Naive thymus-derived CD4-positive, alpha-beta T cell (primary cell): ENCODE data around the gene ACBD6. TPM values are rescaled to one million over a fixed set of nuclear protein-coding genes. Genes with fewer than 3 reads are reported as not detected.
A peak's percentile ranks its signal among the peaks of the same experiment; 100 is the strongest.

Source experiments
- ATAC-seq: fragments of 150-1000 bp; cut with Tn5 transposase; 2 replicates; pipeline ENCODE4 v1.10.0; 2021; ENCODE audit warnings: mild to moderate bottlenecking, moderate library complexity
- CTCF ChIA-PET: fragments of 350-600 bp; sonication (Branson Sonifier 250); formaldehyde crosslinking; loops from one replicate; lab custom pipeline; 2021; ENCODE audit warnings: antibody characterized with exemption; lab: Charles Lee
- POLR2A ChIA-PET: fragments of 350-600 bp; sonication (Branson Sonifier 250); formaldehyde crosslinking; loops from one replicate; lab custom pipeline; 2021; ENCODE audit warnings: antibody characterized with exemption, inconsistent platforms; lab: Charles Lee
- DNase-seq, 9 donors: peaks; one replicate each; pipeline versions ENCODE4 v3.0.0 to v3.0.0-alpha.2; 2020 to 2022; ENCODE audit warnings: mixed read lengths in 1 of 9
- H3K27ac ChIP-seq: one replicate; pipeline ENCODE4 v1.7.0; 2013; ENCODE audit warnings: mild to moderate bottlenecking, low read depth, low read length, moderate library complexity
- H3K27me3 ChIP-seq, 2 donors: one replicate each; pipeline ENCODE4 v1.7.0; 2013; ENCODE audit warnings: low read length in 2 of 2, mild to moderate bottlenecking in 2 of 2, moderate library complexity in 2 of 2; ENCODE audit not compliant: control insufficient read depth in 2 of 2, insufficient read depth in 2 of 2
- H3K36me3 ChIP-seq, 3 experiments: 1 replicate in 2 of 3; 2 replicates in 1 of 3; pipeline ENCODE4 v1.7.0; 2013; ENCODE audit warnings: low read length in 3 of 3, mild to moderate bottlenecking in 3 of 3, moderate library complexity in 1 of 3; ENCODE audit not compliant: insufficient read depth in 3 of 3, control insufficient read depth in 2 of 3
- H3K4me1 ChIP-seq, 2 donors: one replicate each; pipeline ENCODE4 v1.7.0; 2013; ENCODE audit warnings: low read length in 2 of 2, mild to moderate bottlenecking in 2 of 2, moderate library complexity in 1 of 2; ENCODE audit not compliant: control insufficient read depth in 2 of 2, insufficient read depth in 2 of 2
- H3K4me3 ChIP-seq: 2 replicates; pipeline ENCODE4 v1.7.0; 2013; ENCODE audit warnings: mild to moderate bottlenecking, low read length
- H3K9me3 ChIP-seq, 3 experiments: 1 replicate in 2 of 3; 2 replicates in 1 of 3; pipeline ENCODE4 v1.7.0; 2013; ENCODE audit warnings: low read length in 3 of 3; ENCODE audit not compliant: control insufficient read depth in 2 of 3
- H3K27ac Mint-ChIP-seq, 9 donors: one replicate each; pipeline ENCODE4 v1.8.0; 2020 to 2022; ENCODE audit warnings: mixed read lengths in 9 of 9, mild to moderate bottlenecking in 8 of 9, moderate library complexity in 5 of 9, inconsistent platforms in 2 of 9
- H3K27me3 Mint-ChIP-seq, 5 donors: one replicate each; pipeline ENCODE4 v1.8.0; 2021 to 2022; ENCODE audit warnings: mixed read lengths in 5 of 5, mild to moderate bottlenecking in 1 of 5
- H3K36me3 Mint-ChIP-seq, 5 donors: one replicate each; pipeline ENCODE4 v1.8.0; 2020 to 2022; ENCODE audit warnings: mixed read lengths in 5 of 5, mild to moderate bottlenecking in 3 of 5, inconsistent platforms in 1 of 5
- H3K4me1 Mint-ChIP-seq, 7 donors: one replicate each; pipeline ENCODE4 v1.8.0; 2020 to 2022; ENCODE audit warnings: mixed read lengths in 7 of 7, mild to moderate bottlenecking in 3 of 7, inconsistent platforms in 1 of 7
- H3K4me3 Mint-ChIP-seq, 10 donors: one replicate each; pipeline ENCODE4 v1.8.0; 2020 to 2022; ENCODE audit warnings: mild to moderate bottlenecking in 10 of 10, mixed read lengths in 10 of 10, moderate library complexity in 6 of 10, inconsistent platforms in 2 of 10
- H3K9me3 Mint-ChIP-seq, 11 donors: one replicate each; pipeline ENCODE4 v1.8.0; 2020 to 2022; ENCODE audit warnings: mixed read lengths in 11 of 11, mild to moderate bottlenecking in 4 of 11, inconsistent platforms in 1 of 11, moderate library complexity in 1 of 11
- intact Hi-C, 2 donors: fragments of 100-400 bp; cut with micrococcal nuclease; formaldehyde crosslinking; loops; one replicate each; pipeline ENCODE4 v1.15.1; 2023
- polyA plus RNA-seq, 2 donors: library from polyadenylated mRNA; unstranded; fragments of 300-500 nt; fragmentation: Illumina TruSeq; gene quantifications; one replicate each; pipeline ENCODE4 v1.2.3, GENCODE V29; 2021
- total RNA-seq, 6 experiments: library from RNA in 5 of 6; stranded (reverse) in 5 of 6; gene quantifications; 1 replicate in 5 of 6; 2 replicates in 1 of 6; pipeline ENCODE4 v1.2.3 and lab custom pipeline; 2021 to 2026

ACBD6 gene
- total and polyA plus RNA-seq, 7 experiments from 2014 or later: 44.2 to 75.7 (median 47.3) TPM

GRCh38 chr1:180369061-180369460 lies 133.3 kb downstream of the ACBD6 start:
- Histone ChIP-seq H3K4me3 (no peak overlapping the region), H3K36me3 (no peaks in the 10 kb centered on the region), H3K9me3 (no peaks in the 10 kb centered on the region), H3K27ac (no peak overlapping the region), H3K27me3 (no peaks in the 10 kb centered on the region), H3K4me1 (no peaks in the 10 kb centered on the region)
- H3K36me3 Mint-ChIP-seq: peaks cover 0 to 44% (median 20%) of the 10 kb centered on the region in 5 donors
- peaks cover 0 to 2% (median 0%) of the 10 kb centered on the region in 11 donors for H3K9me3 Mint-ChIP-seq
- ChIA-PET POLR2A (no interaction called here), CTCF (no interaction called here)
- H3K4me1 Mint-ChIP-seq: peaks cover 0 to 24% (median 11%) of the 10 kb centered on the region in 7 donors
- ATAC-seq (no peak), DNase-seq (no peak)
- H3K27ac Mint-ChIP-seq: no peak overlapping the region
- H3K4me3 Mint-ChIP-seq: no peak overlapping the region
- no peaks in the 10 kb centered on the region for H3K27me3 Mint-ChIP-seq
- intact Hi-C loops: loop anchor here in 1 of 2 donors (10.0 kb wide), 1 partner anchor 116 kb away; no protein-coding TSS in a partner anchor

DNA sequence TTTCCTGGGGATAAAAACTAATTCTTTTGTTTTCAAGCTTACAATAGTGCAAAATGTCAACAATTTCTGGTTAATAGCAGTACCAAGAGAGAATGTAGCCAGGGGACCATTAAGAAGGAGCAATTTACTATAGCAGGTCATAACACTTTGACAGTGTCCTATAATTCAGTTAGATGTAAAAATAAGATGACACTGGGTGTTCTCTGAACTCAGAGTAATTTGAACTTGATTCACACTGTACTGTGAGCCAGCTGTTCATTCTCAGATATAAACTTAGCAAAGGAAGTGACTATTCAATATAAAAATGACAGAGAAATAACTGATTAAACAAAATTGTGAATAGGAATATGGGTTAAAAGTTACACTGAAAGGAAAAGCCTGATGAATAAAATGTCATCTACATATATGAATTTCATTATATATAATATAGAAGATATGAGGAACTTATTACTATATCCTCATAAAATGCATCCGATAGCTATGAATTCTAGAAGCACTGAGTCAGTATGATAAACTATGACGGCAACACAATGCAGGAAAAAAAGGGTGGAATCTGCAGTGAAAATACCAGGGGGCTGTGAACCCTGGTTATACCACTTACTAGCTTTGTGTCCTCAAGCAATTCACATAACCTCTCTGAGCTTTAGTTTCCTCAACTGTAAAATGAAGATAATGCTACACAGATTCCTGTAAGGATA lies 135.9 kb downstream of the ACBD6 start:
- intact Hi-C loops: loop anchor here in 1 of 2 donors (10.0 kb wide), 1 partner anchor 118 kb away; no protein-coding TSS in a partner anchor
- DNase-seq: no peak
- no peak overlapping the region for H3K27ac ChIP-seq
- Mint-ChIP-seq H3K4me3 (no peak overlapping the region), H3K36me3 (peaks cover 0 to 34% (median 20%) of the 10 kb centered on the region in 5 donors), H3K9me3 (peaks cover 0 to 2% (median 0%) of the 10 kb centered on the region in 11 donors), H3K27ac (peak overlapping the region in 1 of 9 donors; percentile 21), H3K27me3 (no peaks in the 10 kb centered on the region), H3K4me1 (peaks cover 0 to 26% (median 7%) of the 10 kb centered on the region in 7 donors)
- H3K4me1 ChIP-seq: no peaks in the 10 kb centered on the region
- no peaks in the 10 kb centered on the region for H3K9me3 ChIP-seq
- H3K4me3 ChIP-seq: no peak overlapping the region
- no peaks in the 10 kb centered on the region for H3K27me3 ChIP-seq
- CTCF ChIA-PET: no interaction called here
- POLR2A ChIA-PET: no interaction called here
- ATAC-seq: no peak
- no peaks in the 10 kb centered on the region for H3K36me3 ChIP-seq

DNA sequence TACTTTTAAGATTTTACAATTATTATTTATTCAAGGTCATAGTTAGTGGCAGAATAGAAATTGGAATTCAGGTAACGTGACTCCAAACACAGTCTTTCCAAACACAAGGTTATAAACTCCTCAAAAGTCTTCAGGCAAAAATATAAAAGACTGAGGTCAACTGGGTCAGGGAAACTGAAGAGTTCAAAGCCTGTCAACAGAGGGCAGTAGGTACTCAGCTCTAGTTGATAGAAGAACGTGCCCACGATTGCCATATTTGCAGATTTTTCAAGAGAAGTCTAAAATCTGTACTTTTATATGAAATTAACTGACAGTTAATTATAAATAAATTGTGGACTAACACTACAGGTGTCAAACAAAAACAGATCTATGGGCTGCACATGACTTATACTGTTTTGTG lies 137.3 kb downstream of the ACBD6 start:
- H3K4me1 ChIP-seq: no peaks in the 10 kb centered on the region
- H3K27ac ChIP-seq: no peak overlapping the region
- ChIA-PET POLR2A (no interaction called here), CTCF (no interaction called here)
- ATAC-seq (no peak), DNase-seq (no peak)
- no peaks in the 10 kb centered on the region for H3K36me3 ChIP-seq
- intact Hi-C loops: loop anchor here in 1 of 2 donors (10.0 kb wide), 1 partner anchor 120 kb away; no protein-coding TSS in a partner anchor
- H3K36me3 Mint-ChIP-seq: peaks cover 0 to 30% (median 18%) of the 10 kb centered on the region in 5 donors
- no peak overlapping the region for H3K4me3 ChIP-seq
- H3K27me3 Mint-ChIP-seq: no peaks in the 10 kb centered on the region
- peaks cover 0 to 33% (median 6%) of the 10 kb centered on the region in 7 donors for H3K4me1 Mint-ChIP-seq
- no peaks in the 10 kb centered on the region for H3K27me3 ChIP-seq
- no peak overlapping the region for H3K4me3 Mint-ChIP-seq
- H3K27ac Mint-ChIP-seq: no peak overlapping the region
- no peaks in the 10 kb centered on the region for H3K9me3 ChIP-seq
- peaks cover 0 to 2% (median 0%) of the 10 kb centered on the region in 11 donors for H3K9me3 Mint-ChIP-seq

- H3K36me3 ChIP-seq: no peaks in the 10 kb centered on the region
- no peak overlapping the region for H3K4me3 Mint-ChIP-seq
- POLR2A ChIA-PET: interaction anchor here (0.7 kb wide), 1 partner anchor 14 kb away, joined by 5 read pairs; no protein-coding TSS in a partner anchor
- no peak for DNase-seq
- no peaks in the 10 kb centered on the region for H3K9me3 Mint-ChIP-seq
- peaks cover 0 to 24% (median 10%) of the 10 kb centered on the region in 5 donors for H3K36me3 Mint-ChIP-seq
- H3K27me3 ChIP-seq: no peaks in the 10 kb centered on the region
- peaks cover 0 to 31% (median 5%) of the 10 kb centered on the region in 7 donors for H3K4me1 Mint-ChIP-seq
- no peak overlapping the region for H3K27ac ChIP-seq
- H3K4me1 ChIP-seq: no peaks in the 10 kb centered on the region
- no peaks in the 10 kb centered on the region for H3K9me3 ChIP-seq
- H3K27ac Mint-ChIP-seq: no peak overlapping the region
- ATAC-seq: no peak
- intact Hi-C loops: loop anchor here in 1 of 2 donors (10.0 kb wide), 1 partner anchor 121 kb away; no protein-coding TSS in a partner anchor
- H3K4me3 ChIP-seq: no peak overlapping the region
- CTCF ChIA-PET: interaction anchor here (0.7 kb wide), 1 partner anchor 24 kb away, joined by 3 read pairs; no protein-coding TSS in a partner anchor
- H3K27me3 Mint-ChIP-seq: no peaks in the 10 kb centered on the region
Measured at GRCh38 chr1:180363246-180363995, 139.0 kb downstream of the ACBD6 start.

DNA sequence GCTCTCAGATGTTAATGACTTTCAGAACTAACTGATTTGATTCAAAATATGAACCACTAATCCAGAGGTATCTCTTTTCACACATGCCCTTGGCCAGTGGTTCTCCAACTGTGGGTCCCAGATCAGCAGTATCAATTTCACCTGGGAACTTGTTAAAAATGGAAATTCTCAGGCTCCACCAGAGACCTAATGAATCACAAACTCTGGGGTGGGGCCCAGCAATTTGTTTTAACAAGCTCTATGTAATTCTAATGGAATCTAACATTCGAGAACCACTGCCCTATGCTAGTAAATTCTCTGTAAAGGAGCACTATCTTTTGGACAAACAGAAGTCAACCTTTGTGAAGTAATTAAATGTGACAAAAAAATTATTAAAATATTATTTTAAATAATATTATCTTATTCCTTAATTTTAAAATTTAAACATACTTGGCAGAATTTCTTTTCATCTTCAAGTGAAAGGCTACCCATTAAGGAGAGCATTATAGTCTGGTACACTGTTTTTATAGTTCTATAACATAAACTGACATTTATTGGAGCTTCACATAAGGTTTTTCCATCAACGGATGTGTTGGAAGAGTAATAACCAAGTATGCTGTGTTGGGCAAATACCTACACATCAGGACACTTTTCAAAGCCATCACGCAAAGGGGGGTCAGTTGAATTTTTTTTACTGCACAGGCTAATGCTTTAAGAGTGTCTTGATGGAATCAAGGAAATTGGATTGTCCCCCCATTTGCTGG lies 141.9 kb downstream of the ACBD6 start:
- no peaks in the 10 kb centered on the region for H3K4me1 ChIP-seq
- Mint-ChIP-seq H3K4me3 (no peak overlapping the region), H3K9me3 (no peaks in the 10 kb centered on the region), H3K27ac (no peak overlapping the region), H3K4me1 (peaks cover 0 to 32% (median 6%) of the 10 kb centered on the region in 7 donors), H3K27me3 (no peaks in the 10 kb centered on the region), H3K36me3 (peaks cover 0 to 18% (median 5%) of the 10 kb centered on the region in 5 donors)
- ATAC-seq (no peak), DNase-seq (no peak)
- intact Hi-C loops: loop anchor here in 1 of 2 donors (2.0 to 10.0 kb wide), 2 partner anchors 44 to 124 kb away; no protein-coding TSS in a partner anchor
- ChIA-PET POLR2A (no interaction called here), CTCF (no interaction called here)
- H3K27me3 ChIP-seq: no peaks in the 10 kb centered on the region
- no peaks in the 10 kb centered on the region for H3K36me3 ChIP-seq
- H3K27ac ChIP-seq: no peak overlapping the region
- no peak overlapping the region for H3K4me3 ChIP-seq
- no peaks in the 10 kb centered on the region for H3K9me3 ChIP-seq

DNA sequence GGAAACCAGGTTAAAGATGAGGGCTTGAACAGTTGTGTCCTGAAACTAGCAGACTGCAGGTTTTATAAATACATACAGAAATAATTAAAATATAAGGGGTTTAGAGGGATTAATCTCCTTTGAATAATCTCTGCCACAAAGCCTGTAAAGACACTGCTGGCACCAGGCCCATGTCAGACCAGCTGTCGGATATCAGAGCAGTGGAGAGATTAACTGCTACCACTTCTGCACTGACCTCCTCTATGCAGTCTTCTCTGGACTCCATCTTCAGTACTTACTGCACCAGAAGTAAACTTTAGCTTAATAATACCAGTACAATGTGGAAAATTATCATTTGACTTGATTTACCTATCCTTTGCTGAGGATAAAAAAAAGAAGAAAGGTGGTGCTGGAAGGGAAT lies 143.7 kb downstream of the ACBD6 start:
- DNase-seq (no peak), ATAC-seq (no peak)
- H3K27me3 ChIP-seq: no peaks in the 10 kb centered on the region
- H3K4me1 ChIP-seq: no peaks in the 10 kb centered on the region
- no peak overlapping the region for H3K27ac Mint-ChIP-seq
- POLR2A ChIA-PET: no interaction called here
- no peak overlapping the region for H3K4me3 ChIP-seq
- no peak overlapping the region for H3K27ac ChIP-seq
- intact Hi-C loops: no loop called here
- H3K4me1 Mint-ChIP-seq: peaks cover 0 to 26% (median 7%) of the 10 kb centered on the region in 7 donors
- CTCF ChIA-PET: no interaction called here
- H3K36me3 Mint-ChIP-seq: peaks cover 0 to 13% (median 5%) of the 10 kb centered on the region in 5 donors
- no peaks in the 10 kb centered on the region for H3K9me3 ChIP-seq
- H3K9me3 Mint-ChIP-seq: no peaks in the 10 kb centered on the region
- no peak overlapping the region for H3K4me3 Mint-ChIP-seq
- no peaks in the 10 kb centered on the region for H3K36me3 ChIP-seq
- no peaks in the 10 kb centered on the region for H3K27me3 Mint-ChIP-seq
